ENCODE results near the gene CCSER1.

CCSER1 gene

GRCh38 chr4:90220459-90220858 lies 93.3 kb downstream of the CCSER1 start:
- TF ChIP-seq CTCF (conservative IDR thresholded peaks at IDR 0.05; ENCODE audit: low read length) (no peak), EZH2phosphoT487 (IDR thresholded peaks at IDR 0.05; ENCODE audit: borderline replicate concordance) (no peak)
- Histone ChIP-seq H3K9me3 (ENCODE audit: insufficient read depth, low read depth, low read length) (no peaks in the 10 kb centered on the region), H3K36me3 (ENCODE audit: insufficient read depth, low read length) (no peaks in the 10 kb centered on the region), H3K79me2 (ENCODE audit: insufficient read depth, low read length) (no peaks in the 10 kb centered on the region), H3K9me2 (replicated peaks; ENCODE audit: low read depth, low read length) (no peaks in the 10 kb centered on the region), H3K4me1 (ENCODE audit: insufficient read depth, low read length, poor library complexity, severe bottlenecking) (no peaks in the 10 kb centered on the region), H3K4me3 (ENCODE audit: low read length, poor library complexity, severe bottlenecking) (no peak overlapping the region), H4K20me1 (ENCODE audit: insufficient read depth, low read length, poor library complexity, severe bottlenecking) (no peaks in the 10 kb centered on the region), H3F3A (ENCODE audit: low read depth) (no peaks in the 10 kb centered on the region), H3K4me2 (ENCODE audit: low read depth, low read length, poor library complexity, severe bottlenecking) (no peak overlapping the region), H3K27me3 (ENCODE audit: insufficient read depth, low read length, poor library complexity, severe bottlenecking) (no peaks in the 10 kb centered on the region), H3K9ac (ENCODE audit: low read depth, low read length, poor library complexity, severe bottlenecking) (no peak overlapping the region), H2AFZ (ENCODE audit: low read length) (no peak overlapping the region)

- Histone ChIP-seq H3K27me3 (ENCODE audit: insufficient read depth, low read length, poor library complexity, severe bottlenecking) (no peaks in the 10 kb centered on the region), H3K79me2 (ENCODE audit: insufficient read depth, low read length) (no peaks in the 10 kb centered on the region), H3K4me2 (ENCODE audit: low read depth, low read length, poor library complexity, severe bottlenecking) (no peak overlapping the region), H3K9ac (ENCODE audit: low read depth, low read length, poor library complexity, severe bottlenecking) (no peak overlapping the region), H3K4me3 (ENCODE audit: low read length, poor library complexity, severe bottlenecking) (no peak overlapping the region), H3K9me2 (replicated peaks; ENCODE audit: low read depth, low read length) (no peaks in the 10 kb centered on the region), H3F3A (ENCODE audit: low read depth) (no peaks in the 10 kb centered on the region), H3K9me3 (ENCODE audit: insufficient read depth, low read depth, low read length) (no peaks in the 10 kb centered on the region), H4K20me1 (ENCODE audit: insufficient read depth, low read length, poor library complexity, severe bottlenecking) (no peaks in the 10 kb centered on the region), H3K36me3 (ENCODE audit: insufficient read depth, low read length) (no peaks in the 10 kb centered on the region), H3K4me1 (ENCODE audit: insufficient read depth, low read length, poor library complexity, severe bottlenecking) (no peaks in the 10 kb centered on the region), H2AFZ (ENCODE audit: low read length) (no peak overlapping the region)
- TF ChIP-seq EZH2phosphoT487 (IDR thresholded peaks at IDR 0.05; ENCODE audit: borderline replicate concordance) (no peak), CTCF (conservative IDR thresholded peaks at IDR 0.05; ENCODE audit: low read length) (no peak)
These were observed 99.5 kb downstream of the CCSER1 start for GRCh38 chr4:90226734-90227133.

- no peaks in the 10 kb centered on the region for H3F3A ChIP-seq (ENCODE audit: low read depth)
- H3K9me3 ChIP-seq (ENCODE audit: insufficient read depth, low read depth, low read length) = no peaks in the 10 kb centered on the region
- H3K79me2 ChIP-seq (ENCODE audit: insufficient read depth, low read length) = no peaks in the 10 kb centered on the region
- no peaks in the 10 kb centered on the region for H3K9me2 ChIP-seq (replicated peaks; ENCODE audit: low read depth, low read length)
- H3K4me3 ChIP-seq (ENCODE audit: low read length, poor library complexity, severe bottlenecking) = no peak overlapping the region
- H3K9ac ChIP-seq (ENCODE audit: low read depth, low read length, poor library complexity, severe bottlenecking) = no peak overlapping the region
- no peaks in the 10 kb centered on the region for H3K27me3 ChIP-seq (ENCODE audit: insufficient read depth, low read length, poor library complexity, severe bottlenecking)
- H3K36me3 ChIP-seq (ENCODE audit: insufficient read depth, low read length) = no peaks in the 10 kb centered on the region
- no peak overlapping the region for H2AFZ ChIP-seq (ENCODE audit: low read length)
- H3K4me1 ChIP-seq (ENCODE audit: insufficient read depth, low read length, poor library complexity, severe bottlenecking) = no peaks in the 10 kb centered on the region
- no peaks in the 10 kb centered on the region for H4K20me1 ChIP-seq (ENCODE audit: insufficient read depth, low read length, poor library complexity, severe bottlenecking)
- no peak overlapping the region for H3K4me2 ChIP-seq (ENCODE audit: low read depth, low read length, poor library complexity, severe bottlenecking)
- TF ChIP-seq CTCF (conservative IDR thresholded peaks at IDR 0.05; ENCODE audit: low read length) (no peak), EZH2phosphoT487 (IDR thresholded peaks at IDR 0.05; ENCODE audit: borderline replicate concordance) (no peak)
These were observed 100.0 kb downstream of the CCSER1 start for GRCh38 chr4:90227177-90227576.

Measured in Loucy (cell line).